ENCODE results near the gene PXT1. TPM values are rescaled to one million over a fixed set of nuclear protein-coding genes. Genes with fewer than 3 reads are reported as not detected.
"Not testable (repeated sequence)": the region's sequence is repeated elsewhere in the genome, so short reads cannot be mapped to it uniquely, and the experiment has no call there.

The PXT1 gene
- total RNA-seq, 1 donor from 2014 or later = 0.22 TPM

DNA sequence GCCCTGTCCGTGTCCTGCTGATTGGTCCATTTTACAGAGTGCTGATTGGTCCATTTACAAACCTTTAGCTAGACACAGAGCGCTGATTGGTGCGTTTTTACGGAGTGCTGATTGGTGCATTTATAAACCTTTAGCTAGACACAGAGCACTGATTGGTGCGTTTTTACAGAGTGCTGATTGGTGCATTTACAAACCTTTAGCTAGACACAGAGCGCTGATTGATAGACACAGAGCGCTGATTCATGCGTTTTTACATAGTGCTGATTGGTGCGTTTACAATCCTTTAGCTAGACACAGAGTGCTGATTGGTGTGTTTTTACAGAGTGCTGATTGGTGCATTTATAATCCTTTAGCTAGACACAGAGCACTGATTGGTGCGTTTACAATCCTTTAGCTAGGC, 6.5 kb upstream of the PXT1 start:
- intact Hi-C loops (cut with DNase I); DNase-seq (ENCODE audit: low spot score): not testable (repeated sequence)

DNA sequence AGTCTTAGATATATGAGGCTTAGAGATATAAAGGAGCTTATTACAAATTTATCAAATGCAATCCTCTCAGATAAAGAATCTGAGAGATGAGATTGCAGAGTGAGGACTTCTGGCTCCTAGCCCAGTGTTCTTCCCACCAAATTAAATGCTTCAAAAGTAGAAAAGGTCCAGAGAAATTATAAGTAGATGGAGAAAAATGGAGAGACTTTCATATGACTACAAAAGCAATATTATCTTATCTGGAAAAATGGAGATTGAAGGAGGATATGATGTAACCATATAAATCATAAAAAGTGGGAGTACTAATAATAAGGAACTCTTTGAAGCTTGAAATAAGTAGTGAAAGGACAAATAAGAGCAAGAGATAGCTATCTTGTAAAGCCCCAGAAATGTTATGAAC, 3.0 kb upstream of the PXT1 start:
- no peak for DNase-seq (ENCODE audit: low spot score)
- intact Hi-C loops (cut with DNase I) = no loop called here

DNA sequence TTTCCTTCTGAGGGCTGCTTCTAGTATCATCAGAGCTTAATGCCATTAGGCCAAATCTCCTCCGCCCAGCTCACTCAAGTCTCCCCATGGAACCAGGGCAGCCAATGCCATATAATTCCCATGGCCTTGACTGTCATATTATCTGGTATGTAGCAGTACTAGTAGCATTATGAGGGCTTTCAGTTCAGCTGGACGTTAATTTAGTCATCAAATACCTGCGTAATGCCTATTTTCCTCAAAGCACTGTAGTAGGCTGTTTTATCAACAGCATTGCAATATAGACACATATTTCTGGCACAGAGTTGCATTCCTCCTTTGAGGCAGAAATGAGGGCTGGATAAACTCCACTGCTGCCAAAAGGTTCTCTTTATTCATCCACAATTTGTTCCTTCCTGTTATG, 1.8 kb upstream of the PXT1 start:
- intact Hi-C loops (cut with DNase I) = loop anchor here (5.0 kb wide), 1 partner anchor 238 kb away; no protein-coding TSS in a partner anchor
- no peak for DNase-seq (ENCODE audit: low spot score)

DNA sequence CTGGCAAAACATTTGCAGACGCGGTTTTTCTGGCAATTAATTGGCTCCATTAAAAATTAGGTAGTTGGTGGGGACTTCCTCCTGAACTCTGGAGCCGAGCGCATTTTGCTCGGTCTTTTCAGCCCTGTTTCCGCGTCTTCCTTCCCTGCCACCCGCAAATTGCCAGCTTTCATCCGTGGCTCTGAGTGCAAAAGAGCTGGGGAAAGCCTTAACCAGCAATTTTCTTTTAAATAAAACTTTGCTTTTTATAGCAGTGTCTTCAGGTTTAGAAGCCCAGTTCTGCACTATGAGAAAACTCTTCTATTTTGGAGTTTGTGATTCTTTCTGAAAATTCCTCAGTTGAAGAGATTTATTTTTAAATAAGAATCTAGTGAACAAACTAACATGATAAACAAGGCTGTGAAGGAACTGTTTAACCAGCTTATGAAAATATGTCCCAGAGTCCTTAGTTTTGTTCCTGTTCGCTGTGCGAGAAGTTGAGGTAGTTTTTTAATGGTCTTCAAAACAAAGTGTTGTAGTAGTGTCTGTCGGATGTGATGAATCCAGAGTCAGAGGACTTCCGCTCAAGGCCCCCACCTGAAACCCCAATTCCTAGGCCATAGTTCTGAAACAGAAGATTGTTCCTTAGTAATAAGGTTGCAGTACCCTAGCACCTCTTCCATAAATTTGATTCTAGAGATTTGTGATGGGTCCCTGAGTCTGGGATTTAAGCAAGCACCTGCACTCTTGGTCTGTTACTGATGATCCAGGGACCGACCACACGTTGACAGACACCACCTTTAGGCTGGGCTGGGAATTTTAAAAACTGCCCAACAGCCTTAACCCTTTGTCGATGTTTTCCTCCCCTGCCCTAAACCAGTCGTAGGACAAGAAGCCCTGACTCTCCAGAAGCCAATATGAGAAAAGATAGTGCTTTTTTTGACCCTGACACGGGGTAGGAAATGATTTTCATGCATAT, 1.1 kb upstream of the PXT1 start:
- intact Hi-C loops (cut with DNase I) = loop anchor here (1.0 to 5.0 kb wide), 4 partner anchors 20 to 239 kb away; partner anchors contain the start of genes SRSF3 and STK38
- no peak for DNase-seq (ENCODE audit: low spot score)

DNA sequence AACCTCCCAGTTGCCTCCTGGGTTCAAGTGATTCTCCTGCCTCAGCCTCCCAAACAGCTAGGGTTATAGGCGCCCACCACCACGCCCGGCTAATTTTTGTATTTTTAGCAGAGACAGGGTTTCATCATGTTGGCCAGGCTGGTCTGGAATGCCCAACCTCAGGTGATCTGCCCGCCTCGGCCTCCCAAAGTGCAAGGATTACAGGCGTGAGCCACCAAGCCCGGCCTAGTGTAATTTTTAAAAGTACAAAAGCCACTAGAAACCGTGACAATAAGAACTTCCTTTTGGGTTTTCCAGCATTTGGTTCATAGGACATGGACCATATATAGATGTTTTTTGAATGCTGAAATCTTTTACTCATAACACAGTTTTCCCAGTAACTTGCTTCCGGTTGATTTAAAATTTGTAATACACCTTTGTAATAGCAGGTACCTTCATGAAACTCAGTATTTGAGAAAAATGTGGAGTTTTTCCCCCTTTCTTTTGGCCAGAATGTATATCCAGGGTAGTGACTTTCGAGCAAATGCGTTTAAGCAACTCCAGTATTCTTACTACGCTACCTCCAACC, 467 bp downstream of the PXT1 start:
- intact Hi-C loops (cut with DNase I) = loop anchor here (2.0 to 5.0 kb wide), 2 partner anchors 105 to 240 kb away; partner anchors contain the start of gene STK38
- DNase-seq (ENCODE audit: low spot score) = no peak

DNA sequence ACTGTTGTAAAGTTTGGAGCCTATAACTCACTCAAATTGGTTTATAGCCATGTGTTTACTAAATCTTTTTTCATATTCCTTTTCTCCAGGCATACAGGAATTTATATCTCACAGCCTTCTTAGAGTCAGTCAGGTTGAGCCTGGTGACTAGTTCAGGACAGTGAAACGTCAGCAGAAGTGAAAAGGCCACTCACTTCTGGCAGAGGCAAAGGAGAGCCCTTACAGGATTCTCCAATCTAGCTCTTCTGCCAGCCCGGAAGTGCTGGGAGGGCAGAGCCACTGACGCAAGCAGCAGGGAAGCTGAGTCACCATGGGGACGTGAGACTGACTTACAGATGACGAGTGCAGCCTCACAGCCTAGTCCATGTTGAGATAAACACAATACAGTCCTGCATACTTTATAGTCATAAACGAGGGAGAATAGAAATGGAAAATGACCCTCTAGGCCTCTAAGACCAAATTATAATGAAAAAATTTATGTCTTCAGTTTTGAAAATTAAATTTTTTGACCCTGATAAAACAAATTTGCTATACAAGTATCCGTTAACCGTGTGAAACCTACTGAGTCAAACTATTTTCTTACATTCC, 1.3 kb downstream of the PXT1 start:
- peak; percentile 98 for DNase-seq (ENCODE audit: low spot score)
- intact Hi-C loops (cut with DNase I) = loop anchor here (5.0 kb wide), 1 partner anchor 241 kb away; no protein-coding TSS in a partner anchor

DNA sequence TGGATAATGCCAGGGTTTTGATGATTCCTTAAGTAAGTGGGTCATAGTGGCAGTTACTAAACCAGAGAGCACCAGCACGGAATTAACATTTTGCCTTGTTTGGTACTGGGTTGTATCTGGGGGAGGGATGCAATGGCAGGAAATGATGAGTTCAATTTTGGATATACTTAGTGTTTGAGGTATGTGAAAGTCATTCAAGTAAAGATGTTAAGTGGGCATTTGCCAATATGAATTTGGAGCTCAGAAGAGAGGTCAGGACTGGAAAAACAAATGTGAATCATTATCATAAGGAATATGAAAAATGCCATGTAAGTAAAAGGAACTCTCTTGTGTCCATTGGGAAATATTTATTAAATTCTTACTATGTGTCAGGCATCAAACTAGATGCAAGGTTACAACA, 6.2 kb downstream of the PXT1 start:
- intact Hi-C loops (cut with DNase I) = no loop called here
- DNase-seq (ENCODE audit: low spot score) = no peak

DNA sequence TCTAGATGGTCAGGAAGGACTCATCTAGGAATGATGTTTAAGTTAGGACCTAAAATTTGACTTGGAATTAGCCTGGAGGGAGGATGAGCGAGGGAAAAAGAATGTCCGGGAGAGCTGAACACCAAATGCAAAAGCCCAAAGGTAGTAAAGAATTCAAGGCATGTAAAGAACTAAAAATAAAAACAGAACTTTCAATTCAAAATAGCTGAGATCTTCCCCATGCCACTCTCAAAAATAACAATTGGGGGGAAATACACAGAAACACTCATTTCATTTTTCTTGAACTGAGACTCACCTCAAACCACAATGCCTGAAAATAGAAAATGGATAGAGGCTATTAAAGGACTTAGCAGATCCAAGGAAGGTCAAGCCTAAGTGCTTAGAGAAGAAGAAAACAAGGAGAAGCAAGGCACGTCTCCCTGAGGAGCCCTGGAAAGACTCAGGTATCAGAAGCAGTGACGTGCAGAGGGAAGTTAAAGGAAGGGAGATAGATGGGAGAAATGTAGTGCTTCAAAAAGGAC, 10.4 kb downstream of the PXT1 start:
- intact Hi-C loops (cut with DNase I) = no loop called here

DNA sequence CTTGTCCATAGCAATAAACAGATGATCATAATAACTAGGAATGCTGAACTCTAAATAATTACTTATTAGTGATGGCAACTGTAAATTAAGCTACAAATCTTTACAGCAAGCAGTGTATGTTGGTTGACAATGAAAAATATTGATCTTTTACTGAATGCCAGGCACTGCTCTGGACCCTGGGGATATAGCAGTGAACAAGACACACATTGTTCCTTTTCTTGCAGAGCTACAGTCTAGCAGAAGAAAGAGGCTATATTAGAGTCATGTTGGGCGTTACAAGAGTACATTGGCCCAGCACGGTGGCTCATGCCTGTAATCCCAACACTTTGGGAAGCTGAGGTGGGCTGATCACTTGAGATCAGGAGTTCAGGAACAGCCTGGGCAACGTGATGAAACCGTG, 11.5 kb downstream of the PXT1 start:
- intact Hi-C loops (cut with DNase I) = no loop called here
- DNase-seq (ENCODE audit: low spot score) = no peak

More for the DNA sequence above, 10.4 kb downstream of the PXT1 start:
- no peak for DNase-seq (ENCODE audit: low spot score)

DNA sequence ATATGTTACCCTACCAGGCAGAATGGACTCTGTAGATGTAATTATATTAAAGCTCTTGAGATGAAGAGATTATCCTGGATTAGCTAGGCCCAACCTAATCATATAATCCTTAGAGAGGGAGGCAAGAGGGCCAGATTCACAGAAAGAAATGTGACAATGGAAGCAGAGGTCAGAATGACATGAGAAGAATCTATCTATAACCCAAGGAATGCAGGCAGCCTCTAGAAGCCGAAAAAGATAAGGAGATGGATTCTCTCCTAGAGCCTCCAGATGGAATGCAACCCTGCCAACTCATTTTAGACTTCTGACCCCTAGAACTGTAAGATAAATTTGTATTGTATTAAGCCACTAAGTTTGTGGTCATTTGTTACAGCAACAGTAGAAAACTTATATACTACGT, 12.3 kb downstream of the PXT1 start:
- no peak for DNase-seq (ENCODE audit: low spot score)
- intact Hi-C loops (cut with DNase I) = no loop called here

DNA sequence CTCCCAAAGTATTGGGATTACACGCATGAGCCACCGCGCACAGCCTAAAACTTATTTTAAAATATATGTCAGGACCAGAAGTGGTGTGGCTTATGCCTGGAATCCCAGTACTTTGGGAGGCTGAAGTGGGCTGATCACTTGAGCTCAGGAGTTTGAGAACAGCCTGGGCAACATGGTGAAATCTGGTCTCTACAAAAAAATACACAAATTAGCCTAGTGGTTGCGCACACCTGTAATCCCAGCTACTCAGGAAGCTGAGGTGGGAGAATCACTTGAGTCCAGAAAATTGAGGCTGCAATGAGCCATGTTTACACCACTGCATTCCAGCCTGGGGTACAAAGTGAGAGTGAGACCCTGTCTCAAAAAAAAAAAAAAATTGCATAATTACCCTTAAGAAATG, 13.7 kb downstream of the PXT1 start:
- intact Hi-C loops (cut with DNase I) = no loop called here
- DNase-seq (ENCODE audit: low spot score) = no peak

DNA sequence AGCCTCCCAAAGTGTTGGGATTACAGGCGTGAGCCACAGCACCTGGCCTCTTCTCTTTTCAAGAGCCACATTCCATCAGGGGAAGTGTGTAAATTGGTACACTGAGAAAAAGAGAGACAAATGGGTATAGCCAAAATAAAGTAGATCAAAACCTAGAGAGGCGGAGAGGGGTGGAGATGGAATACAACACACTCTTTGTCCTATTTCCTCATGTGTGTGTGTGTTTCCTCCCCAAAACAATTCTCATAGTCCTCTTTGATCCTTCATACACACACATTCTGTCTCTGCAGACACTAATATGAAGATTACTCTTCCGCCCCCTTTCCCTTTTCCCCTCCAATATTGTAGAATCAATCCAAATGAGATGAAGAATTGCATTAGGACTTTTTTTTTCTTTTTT, 16.0 kb downstream of the PXT1 start:
- intact Hi-C loops (cut with DNase I) = no loop called here
- DNase-seq (ENCODE audit: low spot score) = no peak

DNA sequence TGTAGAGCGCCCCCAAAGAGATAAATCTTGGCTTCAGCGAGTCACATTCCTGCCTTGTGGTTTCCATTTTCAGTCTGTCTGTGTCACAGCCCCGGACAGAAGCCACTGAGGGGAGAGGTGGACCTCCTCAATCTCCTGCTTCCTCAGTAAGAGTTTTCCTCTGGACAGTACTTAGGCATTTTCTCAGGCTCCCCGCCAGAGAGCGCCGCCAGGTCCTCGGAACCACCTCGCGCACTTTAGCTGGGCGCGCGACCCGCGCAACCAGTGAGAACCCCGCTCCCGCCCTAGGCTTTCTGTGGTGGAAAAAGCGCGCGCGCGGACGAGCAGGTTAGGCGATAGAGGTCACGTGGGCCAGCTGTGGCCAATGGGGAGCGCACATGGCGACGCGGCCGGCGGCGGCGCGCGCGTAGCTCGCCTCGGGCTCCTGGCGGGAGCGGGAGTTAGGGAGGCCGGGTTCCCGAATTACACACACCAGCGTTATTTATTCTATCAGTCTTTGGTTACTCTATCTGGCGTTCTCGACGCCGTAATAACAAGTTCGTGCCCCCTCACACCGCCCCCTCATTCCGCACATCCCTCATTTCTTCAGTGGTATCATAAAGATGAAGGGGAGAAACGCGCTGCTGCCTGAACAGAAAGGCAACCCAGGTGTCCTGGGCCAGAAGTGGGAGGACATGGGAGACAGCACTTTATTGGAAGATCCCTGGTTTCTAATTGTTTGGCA, 19.4 kb downstream of the PXT1 start:
- intact Hi-C loops (cut with DNase I) = loop anchor here (1.0 to 5.0 kb wide), 2 partner anchors 20 to 169 kb away; partner anchors contain the start of gene SRSF3
- DNase-seq (ENCODE audit: low spot score) = peak; percentile 99

DNA sequence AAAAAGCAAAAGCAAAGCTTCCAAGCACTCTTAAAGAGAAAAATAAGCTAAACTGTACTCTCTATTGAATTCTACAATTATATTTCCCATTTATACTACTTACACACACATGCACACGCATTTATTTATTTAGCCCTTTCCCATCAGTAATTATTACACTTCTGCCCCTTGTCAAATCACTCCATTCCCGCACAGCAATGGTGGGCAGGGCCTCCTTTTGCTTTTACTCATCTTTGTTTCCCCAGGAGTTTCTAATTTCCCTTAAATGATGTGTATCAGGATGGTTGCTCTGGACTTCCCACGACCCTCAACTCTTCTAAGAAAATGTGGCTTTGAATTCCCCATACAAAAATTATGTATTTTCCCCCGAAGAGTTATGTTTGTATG, 19.9 kb downstream of the PXT1 start:
- DNase-seq (ENCODE audit: low spot score) = no peak
- intact Hi-C loops (cut with DNase I) = loop anchor here (1.0 to 5.0 kb wide), 2 partner anchors 21 to 170 kb away; partner anchors contain the start of gene SRSF3

DNA sequence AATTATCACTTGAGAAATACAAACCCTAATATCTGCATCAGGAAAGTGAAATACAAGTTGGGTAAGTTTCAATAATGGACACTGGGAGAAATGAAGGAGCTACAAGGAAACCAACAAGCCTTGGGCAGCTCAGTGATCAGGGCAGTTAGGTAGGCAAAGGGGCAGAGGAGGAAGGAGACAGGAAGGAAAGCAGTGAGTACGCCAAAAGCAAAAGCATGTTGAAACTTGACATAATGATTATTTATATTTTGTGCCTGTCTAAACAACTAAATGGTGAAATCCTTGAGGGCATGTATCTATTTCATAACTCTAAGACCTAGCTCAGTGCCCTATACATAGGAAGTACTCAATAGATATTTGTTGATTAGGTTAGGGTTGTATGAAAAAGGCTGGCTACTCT, 23.3 kb downstream of the PXT1 start:
- DNase-seq (ENCODE audit: low spot score) = no peak
- intact Hi-C loops (cut with DNase I) = no loop called here

DNA sequence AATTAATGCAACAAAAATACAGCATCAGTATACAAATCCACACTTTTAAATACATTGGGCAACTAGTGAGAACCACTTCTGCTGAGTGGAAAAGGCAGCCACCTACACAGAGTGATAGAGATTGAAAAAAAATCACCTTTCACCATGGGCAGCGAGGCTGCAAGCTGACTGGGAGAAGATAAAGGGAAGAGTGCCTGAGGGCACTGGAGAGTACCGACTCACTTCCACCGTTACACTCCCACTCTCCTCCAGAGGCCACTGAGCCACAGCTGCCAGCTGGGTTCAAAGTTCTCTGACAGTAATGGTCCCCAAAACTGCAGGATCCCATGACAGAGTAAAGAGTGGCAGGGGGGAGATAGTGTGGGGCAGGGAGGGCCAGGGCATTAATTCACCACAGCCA, 24.1 kb downstream of the PXT1 start:
- no peak for DNase-seq (ENCODE audit: low spot score)
- intact Hi-C loops (cut with DNase I) = no loop called here

DNA sequence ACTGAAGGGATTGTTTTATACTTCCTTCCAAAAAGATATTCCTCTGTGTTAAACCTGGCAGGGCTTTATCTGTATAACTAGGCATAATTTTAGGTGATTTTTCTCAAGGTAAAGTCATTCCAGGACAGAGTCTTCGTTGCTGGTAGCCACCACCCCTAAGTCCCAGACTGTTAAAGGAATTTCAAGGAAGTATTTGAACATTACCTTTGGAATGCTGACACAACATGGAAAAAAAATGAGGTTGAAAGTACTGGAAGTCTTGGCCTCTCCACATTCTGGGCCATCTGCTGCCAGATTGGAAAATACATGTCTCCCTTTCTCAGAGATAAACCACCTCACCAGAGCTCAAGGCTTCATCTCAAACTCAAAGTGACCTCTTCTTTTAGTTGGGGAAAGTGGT, 28.2 kb downstream of the PXT1 start:
- no peak for DNase-seq (ENCODE audit: low spot score)
- intact Hi-C loops (cut with DNase I) = no loop called here

DNA sequence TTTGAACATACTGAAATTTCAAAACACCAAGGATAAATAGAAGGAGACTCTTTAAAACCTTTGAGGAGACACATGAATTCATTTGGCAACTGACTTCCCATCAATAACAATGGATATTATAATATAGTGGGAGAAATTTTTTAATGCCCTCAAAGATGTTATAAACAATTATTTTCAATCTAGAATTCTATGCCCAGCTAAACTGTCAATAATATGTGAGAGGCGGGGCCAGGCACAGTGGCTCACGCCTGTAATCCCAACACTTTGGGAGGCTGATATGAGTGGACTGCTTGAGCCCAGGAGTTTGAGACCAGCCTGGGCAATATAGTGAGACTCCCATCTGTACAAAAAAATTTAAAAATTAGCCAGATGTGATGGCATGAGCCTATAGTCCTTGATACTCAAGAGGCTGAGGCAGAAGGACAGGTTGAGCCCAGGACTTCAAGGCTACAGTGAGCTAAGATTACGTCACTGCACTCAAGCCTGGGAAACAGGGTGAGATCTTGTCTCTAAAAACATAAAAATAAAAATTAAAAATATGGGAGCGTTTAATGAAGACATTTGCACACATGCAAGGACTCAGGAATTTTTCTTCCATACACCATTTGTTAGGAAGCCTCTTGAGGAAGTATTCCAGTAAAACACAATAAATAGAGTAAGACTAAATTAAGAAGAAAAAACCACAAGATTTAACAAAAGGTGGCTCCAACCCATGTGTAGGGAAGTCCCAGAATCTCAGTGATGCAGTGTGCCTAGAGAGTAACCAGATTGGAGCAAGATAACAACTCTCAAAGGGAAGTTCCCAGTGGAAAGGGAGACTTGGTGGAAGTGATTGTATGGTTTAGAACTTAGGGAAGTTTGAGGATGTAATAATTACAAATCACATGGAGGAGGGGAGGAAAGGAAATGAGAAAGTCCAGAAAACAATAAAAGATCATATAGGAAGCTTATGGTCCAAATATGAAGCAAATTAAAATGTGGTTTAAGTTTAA, 28.9 kb downstream of the PXT1 start:
- DNase-seq (ENCODE audit: low spot score) = no peak
- intact Hi-C loops (cut with DNase I) = no loop called here

Data from cardiac septum (tissue), 1 donor.